Lower lobe of right lung (tissue), 2 donors: ENCODE data around the gene KRT17. TPM values are rescaled to one million over a fixed set of nuclear protein-coding genes. Genes with fewer than 3 reads are reported as not detected.
A peak's percentile ranks its signal among the peaks of the same experiment; 100 is the strongest.

Source experiments
- ATAC-seq, 2 donors: fragments of 200-7000 bp; cut with Tn5 transposase; one replicate each; pipeline ENCODE4 v1.9.1; 2020 to 2022; ENCODE audit warnings: mild to moderate bottlenecking in 2 of 2, moderate library complexity in 2 of 2
- DNase-seq: peaks from one replicate; pipeline ENCODE4 v3.0.0-alpha.2; 2020
- H3K27ac ChIP-seq: fragments of 200-600 bp; one replicate; pipeline ENCODE4 v1.8.0; 2022
- H3K27me3 ChIP-seq: fragments of 200-600 bp; one replicate; pipeline ENCODE4 v1.8.0; 2022; ENCODE audit warnings: low read depth
- H3K36me3 ChIP-seq: fragments of 200-600 bp; one replicate; pipeline ENCODE4 v1.8.0; 2022; ENCODE audit warnings: mild to moderate bottlenecking
- H3K4me1 ChIP-seq: fragments of 200-600 bp; one replicate; pipeline ENCODE4 v1.8.0; 2022
- H3K4me3 ChIP-seq: fragments of 200-600 bp; one replicate; pipeline ENCODE4 v1.8.0; 2022; ENCODE audit warnings: mild to moderate bottlenecking
- H3K9me3 ChIP-seq: fragments of 200-600 bp; one replicate; pipeline ENCODE4 v1.8.0; 2022
- CTCF ChIP-seq: fragments of 200-600 bp; IDR thresholded peaks from one replicate; pipeline ENCODE4 v1.8.0; 2022; ENCODE audit warnings: antibody characterized with exemption, mild to moderate bottlenecking
- intact Hi-C: fragments of 100-400 bp; cut with DNase I; formaldehyde crosslinking; loops from one replicate; pipeline ENCODE4 v1.11.0; 2022
- total RNA-seq: library from RNA; stranded (reverse); fragmentation: NEBNext Ultra II Directional; extraction: Animal tissue kit (Norgen Biotek cat#: 25700); gene quantifications from one replicate; pipeline ENCODE4 v1.2.1, GENCODE V29; 2021
- donor health status: DM: no; HTN: yes; CAD: no; lungs with severe emphysema.

The KRT17 gene
- total RNA-seq, 1 donor from 2014 or later: 2.6 TPM

- peak overlapping the region; percentile 52 for H3K4me3 ChIP-seq
- DNase-seq: peak; percentile 95
- H3K36me3 ChIP-seq: no peaks in the 10 kb centered on the region
- H3K27ac ChIP-seq: peak overlapping the region; percentile 81
- ATAC-seq: peak; percentile 95 to 96
- TF ChIP-seq CTCF: peak; percentile 97
- no peaks in the 10 kb centered on the region for H3K27me3 ChIP-seq
- intact Hi-C loops: no loop called here
- H3K9me3 ChIP-seq: no peaks in the 10 kb centered on the region
- peaks cover 24% of the 10 kb centered on the region for H3K4me1 ChIP-seq
Measured at GRCh38 chr17:41665566-41666236, 41.3 kb upstream of the KRT17 start.

GRCh38 chr17:41664587-41665565 lies 40.5 kb upstream of the KRT17 start:
- H3K4me3 ChIP-seq: peak overlapping the region; percentile 52
- ATAC-seq (no peak), DNase-seq (no peak)
- no peaks in the 10 kb centered on the region for H3K27me3 ChIP-seq
- intact Hi-C loops: no loop called here
- peaks cover 24% of the 10 kb centered on the region for H3K4me1 ChIP-seq
- no peak for TF ChIP-seq CTCF
- H3K9me3 ChIP-seq: no peaks in the 10 kb centered on the region
- H3K36me3 ChIP-seq: no peaks in the 10 kb centered on the region
- H3K27ac ChIP-seq: no peak overlapping the region

GRCh38 chr17:41664172-41664457 lies 39.7 kb upstream of the KRT17 start:
- H3K27ac ChIP-seq: no peak overlapping the region
- DNase-seq (no peak), ATAC-seq (no peak)
- no peaks in the 10 kb centered on the region for H3K9me3 ChIP-seq
- intact Hi-C loops: no loop called here
- H3K36me3 ChIP-seq: no peaks in the 10 kb centered on the region
- no peak overlapping the region for H3K4me3 ChIP-seq
- H3K4me1 ChIP-seq: peaks cover 24% of the 10 kb centered on the region
- H3K27me3 ChIP-seq: no peaks in the 10 kb centered on the region
- TF ChIP-seq CTCF: no peak

- ATAC-seq: no peak
- DNase-seq: no peak
- no peak overlapping the region for H3K27ac ChIP-seq
Measured at GRCh38 chr17:41663451-41664171, 39.2 kb upstream of the KRT17 start.

More at GRCh38 chr17:41663451-41664171, 39.2 kb upstream of the KRT17 start:
- H3K4me1 ChIP-seq: peaks cover 24% of the 10 kb centered on the region
- H3K36me3 ChIP-seq: no peaks in the 10 kb centered on the region
- intact Hi-C loops: no loop called here
- no peak for TF ChIP-seq CTCF
- no peak overlapping the region for H3K4me3 ChIP-seq
- no peaks in the 10 kb centered on the region for H3K9me3 ChIP-seq
- H3K27me3 ChIP-seq: no peaks in the 10 kb centered on the region
